Activated naive CD4-positive, alpha-beta T cell treated with Interleukin-2 at 50 U/mL for 16 hours (primary cell): Measurements from ENCODE around the gene NOP9.
"Not testable (repeated sequence)": the region's sequence is repeated elsewhere in the genome, so short reads cannot be mapped to it uniquely, and the experiment has no call there.

Experiments used
- DNase-seq: peaks from one replicate; pipeline ENCODE4 v3.0.0-alpha.2; 2020

NOP9 gene

GRCh38 chr14:24330973-24331674, 31.5 kb downstream of the NOP9 start:
- no peak for DNase-seq

GRCh38 chr14:24331731-24332267, 32.1 kb downstream of the NOP9 start:
- DNase-seq = no peak

- DNase-seq = peak; percentile 86
Observed at GRCh38 chr14:24332268-24332993, 32.8 kb downstream of the NOP9 start.

GRCh38 chr14:24334431-24335291, 35.0 kb downstream of the NOP9 start, which contains the start of gene ADCY4:
TSS of gene ADCY4 (minus strand) at chr14:24335071. CDS start at chr14:24334652, 419 bp downstream.
- peak; percentile 21 for DNase-seq

GRCh38 chr14:24335461-24336171, 36.0 kb downstream of the NOP9 start:
- no peak for DNase-seq

- no peak for DNase-seq
Observed at GRCh38 chr14:24337144-24337823, 37.6 kb downstream of the NOP9 start.

- no peak for DNase-seq
Observed at GRCh38 chr14:24337824-24338175, 38.1 kb downstream of the NOP9 start.

- DNase-seq = no peak
Observed at GRCh38 chr14:24338843-24339242, 39.2 kb downstream of the NOP9 start.

GRCh38 chr14:24339284-24340151, 39.9 kb downstream of the NOP9 start, which contains the start of gene RIPK3:
TSS of gene RIPK3 (minus strand) at chr14:24339991. CDS start at chr14:24339826, 165 bp downstream.
- DNase-seq = peak; percentile 75

- no peak for DNase-seq
Observed at GRCh38 chr14:24340606-24341005, 41.0 kb downstream of the NOP9 start.

GRCh38 chr14:24342889-24343288, 43.2 kb downstream of the NOP9 start:
- no peak for DNase-seq

- no peak for DNase-seq
Observed at GRCh38 chr14:24343795-24344660, 44.4 kb downstream of the NOP9 start.

GRCh38 chr14:24347134-24347533, 47.5 kb downstream of the NOP9 start:
- DNase-seq = no peak

- DNase-seq = no peak
Observed at GRCh38 chr14:24348186-24348585, 48.5 kb downstream of the NOP9 start.

- no peak for DNase-seq
Observed at GRCh38 chr14:24349742-24350141, 50.1 kb downstream of the NOP9 start.

- DNase-seq = no peak
Observed at GRCh38 chr14:24351517-24351916, 51.9 kb downstream of the NOP9 start.

GRCh38 chr14:24353559-24354481, 54.2 kb downstream of the NOP9 start:
- DNase-seq = no peak

GRCh38 chr14:24354482-24354825, 54.8 kb downstream of the NOP9 start:
- DNase-seq = not testable (repeated sequence)

- DNase-seq = no peak
Observed at GRCh38 chr14:24355009-24355408, 55.4 kb downstream of the NOP9 start.
